Panc1 (cell line): Measurements from ENCODE around the gene INPP4B.

ENCODE experiments used
- CTCF ChIP-seq: fragments of 450-650 bp; IDR thresholded peaks from 2 replicates; pipeline ENCODE4 v1.5.1; 2017; ENCODE audit warnings: mild to moderate bottlenecking
- POLR2AphosphoS5 ChIP-seq: IDR thresholded peaks from 2 replicates; pipeline ENCODE4 v1.6.1; 2012; ENCODE audit warnings: mild to moderate bottlenecking, low read depth, low read length, moderate library complexity
- REST ChIP-seq, 2 experiments: IDR thresholded peaks; 2 replicates each; pipeline ENCODE4 v1.6.1; 2011 to 2012; ENCODE audit warnings: low read depth in 2 of 2, control low read depth in 1 of 2, low read length in 1 of 2, mild to moderate bottlenecking in 1 of 2, moderate library complexity in 1 of 2; ENCODE audit not compliant: insufficient read depth in 1 of 2
- SIN3A ChIP-seq: IDR thresholded peaks from 2 replicates; pipeline ENCODE4 v1.6.1; 2012; ENCODE audit warnings: low read depth, mild to moderate bottlenecking, low read length, moderate library complexity, borderline replicate concordance; ENCODE audit not compliant: insufficient read depth

- peak; percentile 68; the same call in 1 of the 2 replicates for TF ChIP-seq CTCF
- TF ChIP-seq POLR2AphosphoS5 = no peak
- no peak for TF ChIP-seq REST (IDR thresholded peaks at IDR 0.05; ENCODE audit: insufficient read depth in 1 of 2, low read depth in 2 of 2, low read length in 1 of 2)
- TF ChIP-seq SIN3A = no peak
Observed at GRCh38 chr4:142126890-142127497, 719.1 kb downstream of the INPP4B start.
